NCI-H526 treated with DMSO at 0.1 percent for 48 hours (cell line): ENCODE data around the gene C4orf50.

Experiments
- DNase-seq: peaks from one replicate; lab custom pipeline; 2025; lab: John Stamatoyannopoulos, UW

C4orf50 gene

DNA sequence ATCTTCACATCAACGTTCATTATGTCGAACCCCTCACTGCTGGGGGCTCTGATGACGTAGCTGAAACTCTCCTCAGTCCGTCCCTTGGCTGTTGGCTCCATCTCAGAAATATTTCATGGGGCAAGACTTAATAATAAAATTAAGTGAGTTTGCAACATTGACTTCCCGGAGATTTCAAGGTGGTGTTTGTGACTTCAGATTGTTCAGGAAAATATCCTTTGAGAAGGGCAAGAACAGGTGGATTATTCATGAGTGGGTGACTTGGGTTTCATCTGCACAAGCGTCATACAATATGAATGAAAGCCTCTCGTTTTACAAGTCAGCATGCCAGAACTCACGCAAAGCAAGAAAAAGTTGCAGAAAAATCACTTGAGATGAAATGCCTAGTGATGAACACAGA lies at the start of gene C4orf50:
Gene C4orf50 (minus strand): TSS at position 101 of the 400 bp plus-strand sequence.
- DNase-seq, result no peak

DNA sequence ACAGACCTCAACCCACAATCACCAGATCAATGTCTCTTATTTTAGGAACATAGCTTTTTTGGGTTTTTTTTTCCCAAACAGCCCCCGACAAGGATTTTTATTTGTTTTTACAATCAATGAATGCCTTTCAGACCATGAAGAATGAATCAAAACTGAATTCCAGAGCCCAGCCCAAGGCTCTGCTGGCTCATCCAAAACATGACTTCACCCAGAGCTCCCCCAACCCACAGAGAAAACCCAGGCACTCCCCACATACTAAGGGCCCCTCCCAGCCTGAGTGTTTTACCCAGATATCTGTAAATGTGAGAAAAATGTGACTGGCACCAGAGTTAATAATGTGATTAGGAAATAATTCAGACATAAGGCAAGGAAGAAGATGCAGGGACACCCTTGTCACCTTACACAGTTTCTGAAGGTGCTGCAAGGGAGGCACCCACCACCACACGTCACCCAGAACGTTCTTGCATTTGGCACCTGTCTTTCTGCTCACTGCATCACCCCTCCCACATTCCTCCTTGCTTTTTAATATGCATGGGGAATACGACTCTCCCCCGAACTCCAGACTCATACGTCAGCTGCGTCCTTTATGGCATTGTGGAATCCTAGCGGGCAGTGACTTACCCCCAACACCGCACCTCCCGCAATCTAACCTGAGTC lies 47.8 kb upstream of the C4orf50 start:
- no peak for DNase-seq

- no peak for DNase-seq
These were observed 46.9 kb upstream of the C4orf50 start for GRCh38 chr4:6065166-6065565.

DNA sequence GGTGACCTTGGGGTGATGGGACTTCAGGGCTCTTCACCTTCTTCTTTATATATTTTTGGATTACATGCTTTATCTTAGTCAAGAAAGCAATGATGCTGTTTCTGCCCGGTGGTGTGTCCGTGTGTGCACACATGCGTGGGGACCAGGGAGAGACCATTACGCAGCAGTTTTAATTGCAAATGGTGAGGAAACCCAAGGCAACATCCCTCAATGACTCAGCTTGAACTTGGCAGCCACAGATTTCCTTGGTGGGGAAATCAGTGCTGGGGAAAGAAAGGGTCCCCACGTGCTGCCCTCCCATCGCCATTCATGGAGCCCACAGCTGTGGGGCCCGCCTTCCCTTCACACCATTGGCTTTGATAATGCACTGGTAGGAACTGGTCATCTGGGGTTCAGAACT lies 46.2 kb upstream of the C4orf50 start:
- DNase-seq, result no peak

DNA sequence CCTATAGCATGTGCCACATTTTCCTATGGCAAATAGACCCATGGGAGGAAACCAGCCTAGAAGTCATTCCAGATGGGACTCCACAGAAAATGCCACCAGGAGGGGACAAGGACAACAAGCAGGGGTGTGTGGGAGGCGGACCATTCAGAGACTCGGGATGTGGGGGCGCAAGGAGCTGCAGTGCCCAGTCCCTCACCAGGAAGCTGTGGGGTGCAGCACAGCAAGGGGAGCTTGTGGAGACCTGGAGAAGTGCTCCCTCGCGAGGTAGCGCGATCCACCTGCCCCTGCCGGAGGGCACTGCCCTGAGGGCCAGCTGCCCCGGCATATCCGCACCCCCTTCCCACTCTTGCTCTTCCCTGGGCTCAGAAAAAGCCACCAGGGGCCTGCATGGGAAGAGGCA lies 45.5 kb upstream of the C4orf50 start:
- no peak for DNase-seq

GRCh38 chr4:6062133-6062532 lies 43.9 kb upstream of the C4orf50 start:
- no peak for DNase-seq

DNA sequence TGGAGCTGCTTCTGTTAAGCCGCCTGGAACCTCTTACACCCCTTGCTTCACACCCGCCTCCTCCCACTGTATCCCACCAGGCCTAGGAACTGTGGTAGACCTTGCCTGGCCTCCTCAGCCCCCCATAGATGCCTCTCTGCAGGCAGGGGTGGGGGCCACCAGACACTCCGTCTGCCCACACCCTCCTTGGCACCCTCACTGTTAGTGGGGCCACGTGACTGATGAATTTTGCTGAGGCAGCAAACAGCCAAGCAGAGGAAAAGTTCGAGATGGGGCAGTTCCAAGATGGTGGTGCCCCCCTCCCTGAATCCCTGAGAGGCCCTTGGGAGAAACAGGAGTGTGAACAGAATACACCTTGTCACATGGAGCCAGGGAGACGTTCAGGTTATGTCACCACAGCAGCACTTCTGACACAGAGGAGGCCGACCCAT lies 41.2 kb upstream of the C4orf50 start:
- no peak for DNase-seq

- no peak for DNase-seq
These were observed 40.5 kb upstream of the C4orf50 start for GRCh38 chr4:6058531-6059374.

DNA sequence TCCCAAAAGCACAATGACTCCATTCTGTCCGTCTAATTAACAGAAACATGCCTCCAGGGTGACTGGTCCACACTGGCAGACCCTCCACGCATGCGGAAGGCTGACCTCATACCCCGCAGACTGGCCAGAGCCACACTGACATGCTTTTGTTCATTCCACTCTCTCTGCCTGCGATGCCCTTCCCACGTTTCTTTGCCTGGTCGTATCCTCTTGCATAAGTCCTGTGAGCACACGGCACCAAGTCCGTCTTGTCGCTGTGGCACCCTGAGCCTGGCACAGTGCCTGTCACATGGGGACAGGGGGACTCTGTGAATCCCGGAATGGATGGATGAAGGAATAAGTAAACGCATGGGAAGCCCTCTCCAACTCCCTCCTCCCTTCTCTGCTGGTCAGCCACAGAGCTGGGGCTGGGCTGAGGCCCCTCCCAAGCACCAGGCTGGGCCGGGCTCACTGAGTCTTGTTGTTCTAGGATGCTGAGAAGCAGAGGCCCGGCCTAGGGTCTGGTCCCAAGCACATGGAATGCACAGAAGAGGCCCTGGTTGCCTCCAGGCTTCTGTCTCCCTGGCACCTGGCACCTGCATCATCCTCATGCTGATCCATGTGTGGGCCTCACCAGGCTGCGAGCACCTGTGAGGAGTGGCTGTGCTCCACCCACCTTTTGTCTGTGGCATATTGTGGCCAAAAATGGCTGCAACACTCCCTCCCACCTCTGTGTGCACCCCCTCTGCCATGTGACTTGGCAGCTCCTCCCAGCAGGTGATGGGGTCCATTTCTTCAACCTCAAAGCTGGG lies 38.9 kb upstream of the C4orf50 start:
- DNase-seq, result no peak

DNA sequence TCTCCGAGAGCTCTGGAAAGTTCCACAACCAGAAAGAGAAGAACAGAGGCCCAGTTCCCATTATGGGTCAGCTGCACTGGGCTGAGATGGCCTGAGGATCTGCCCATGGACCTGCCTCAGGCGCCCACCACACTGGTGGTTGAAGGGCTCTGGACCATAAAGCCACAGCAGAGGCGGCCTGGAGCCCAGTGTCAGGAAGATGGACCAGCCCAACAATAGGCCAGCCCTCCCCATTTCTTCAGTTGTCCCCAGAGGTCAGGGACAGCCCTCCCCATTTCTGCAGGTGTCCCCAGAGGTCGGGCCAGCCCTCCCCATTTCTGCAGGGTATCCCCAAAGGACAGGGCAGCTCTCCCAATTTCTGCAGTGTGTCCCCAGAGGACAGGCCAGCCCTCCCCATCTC lies 37.2 kb upstream of the C4orf50 start:
- no peak for DNase-seq

- no peak for DNase-seq
These were observed 36.8 kb upstream of the C4orf50 start for GRCh38 chr4:6055030-6055429.

DNA sequence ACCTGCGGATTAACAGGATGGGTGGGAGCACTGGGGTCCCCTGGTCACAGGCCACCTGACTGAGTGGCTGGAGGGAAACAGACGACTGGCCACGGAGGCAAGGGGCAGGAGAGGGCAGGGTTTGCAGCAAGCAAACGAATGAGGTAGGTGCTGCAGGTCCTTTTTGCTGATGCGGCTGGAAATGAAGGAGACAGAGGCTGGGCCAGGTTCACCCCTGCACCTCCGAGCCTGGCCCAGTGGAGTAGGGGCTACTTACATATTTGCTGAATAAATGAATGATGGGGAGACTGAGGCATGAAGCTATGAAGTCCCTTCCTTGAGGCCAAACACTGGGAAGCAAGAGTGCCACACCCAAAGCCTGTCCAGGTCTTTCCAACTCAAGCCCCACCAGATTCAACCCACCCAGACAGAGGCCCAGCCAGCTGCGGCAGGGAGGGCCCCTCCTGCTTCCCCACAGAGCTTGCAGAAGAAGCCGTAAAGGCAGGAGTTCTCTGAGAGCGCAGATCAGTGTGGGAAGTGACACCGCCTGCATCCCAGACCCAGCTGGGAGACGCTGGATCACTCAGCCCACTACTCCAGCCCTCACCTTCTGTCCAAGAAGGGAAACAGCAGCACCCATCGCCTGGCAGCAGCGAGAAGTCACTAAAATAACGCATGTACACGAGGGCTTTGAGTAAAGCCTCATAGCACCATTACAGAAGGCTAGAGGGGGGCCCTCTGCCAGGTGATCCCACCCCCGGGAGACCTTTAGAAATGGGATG lies 36.1 kb upstream of the C4orf50 start:
- no peak for DNase-seq

DNA sequence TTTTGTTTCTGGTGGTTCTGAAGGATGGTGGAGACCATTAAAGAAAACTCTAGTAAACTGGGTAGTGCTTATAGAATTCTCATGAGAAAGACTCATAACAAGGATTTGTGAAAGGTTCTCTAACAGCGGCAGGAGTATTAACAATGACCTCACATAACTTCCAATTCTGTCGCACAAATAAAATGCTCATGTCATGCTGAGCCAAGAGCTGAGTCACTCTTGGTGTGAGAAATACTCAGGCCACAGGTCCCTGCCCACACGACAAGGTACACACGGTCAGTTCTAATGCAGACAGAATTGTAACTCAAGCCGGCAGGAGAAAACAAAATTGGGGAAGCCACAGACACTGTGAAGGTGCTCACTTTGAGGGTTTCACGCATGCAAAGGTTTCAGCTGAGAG lies 34.4 kb upstream of the C4orf50 start:
- DNase-seq, result no peak

GRCh38 chr4:6050551-6050950 lies 32.3 kb upstream of the C4orf50 start:
- DNase-seq, result no peak

DNA sequence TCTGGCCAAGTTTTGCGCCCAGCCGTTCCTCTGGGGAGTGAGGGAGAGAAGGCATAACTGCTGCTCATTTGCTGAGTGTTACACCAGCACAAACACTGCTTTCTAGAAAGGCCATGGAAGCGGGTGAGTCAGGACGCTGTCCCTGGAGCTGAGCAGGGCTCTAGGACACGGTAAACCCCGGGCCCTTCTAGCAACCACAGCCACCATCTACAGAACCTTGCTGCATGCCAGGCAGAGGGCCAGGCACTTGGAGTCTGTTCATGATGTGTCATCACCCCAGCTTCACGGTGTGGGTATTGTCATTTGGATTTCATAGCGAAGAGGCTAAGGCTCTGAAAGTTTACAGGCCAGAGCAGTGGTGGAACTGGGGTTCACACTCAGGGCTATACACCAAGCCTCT lies 31.8 kb upstream of the C4orf50 start:
- no peak for DNase-seq

GRCh38 chr4:6049278-6049677 lies 31.0 kb upstream of the C4orf50 start:
- DNase-seq, result no peak

- no peak for DNase-seq
These were observed 30.3 kb upstream of the C4orf50 start for GRCh38 chr4:6048537-6048936.

DNA sequence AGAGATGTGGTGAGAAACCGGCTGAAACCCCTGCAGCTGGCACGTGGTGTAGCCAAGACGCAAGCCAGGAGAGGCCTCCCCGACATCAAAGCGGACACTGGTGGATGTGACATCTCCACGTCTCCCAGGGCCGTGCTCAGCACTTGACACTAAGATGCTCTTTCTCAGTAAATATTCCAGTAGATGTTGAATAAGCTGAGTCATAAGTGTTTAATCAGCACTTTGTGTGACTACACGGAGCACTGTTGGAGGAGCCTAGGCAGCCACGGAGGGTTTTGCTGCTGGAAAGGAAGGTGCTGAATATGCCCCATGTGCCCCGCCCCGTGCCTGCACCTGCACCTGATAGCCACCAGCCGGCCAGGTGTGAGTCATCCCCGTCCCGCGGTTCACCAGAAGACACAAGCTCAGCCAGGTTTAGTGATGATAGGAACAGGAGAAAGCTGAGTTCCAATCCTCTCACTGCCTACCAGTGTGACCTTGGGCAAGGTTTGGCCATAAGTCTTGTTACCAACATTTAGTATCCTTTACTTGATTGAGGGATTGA lies 29.0 kb upstream of the C4orf50 start:
- DNase-seq, result no peak

DNA sequence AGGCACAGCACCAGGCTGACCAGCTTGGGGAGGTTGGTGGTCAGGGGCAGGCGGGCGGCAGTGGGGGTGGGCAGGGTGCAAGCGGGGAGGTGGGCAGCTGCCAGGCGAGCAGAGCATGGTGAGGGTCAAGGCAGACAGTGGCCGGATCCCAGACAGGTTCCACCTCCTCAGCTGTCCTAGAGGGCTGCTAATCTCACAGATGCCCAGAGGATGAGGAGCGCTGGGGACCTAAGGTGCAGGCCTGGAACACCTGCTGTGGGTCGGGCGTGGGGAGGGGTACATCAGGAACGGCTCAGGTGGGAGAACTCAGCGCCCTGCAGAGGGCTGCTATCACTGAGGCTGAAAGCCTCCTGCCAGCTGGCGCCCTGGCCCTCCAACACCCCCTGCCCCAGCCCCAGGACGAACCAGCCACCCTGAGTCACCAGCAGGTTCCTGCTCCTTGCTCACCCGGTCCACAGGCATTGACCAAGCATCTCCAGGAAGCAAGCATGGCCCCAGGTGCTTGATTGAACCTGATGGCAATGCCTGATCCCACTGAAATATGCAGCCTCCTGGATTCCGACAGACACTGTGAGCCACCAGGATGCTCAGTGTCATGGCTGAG lies 28.4 kb upstream of the C4orf50 start:
- no peak for DNase-seq

- no peak for DNase-seq
These were observed 26.6 kb upstream of the C4orf50 start for GRCh38 chr4:6044805-6045204.

- DNase-seq, result no peak
These were observed 26.0 kb upstream of the C4orf50 start for GRCh38 chr4:6044276-6044675.
